Panc1 (cell line): ENCODE measurements around the gene EXPH5.

ENCODE experiments used
- CTCF ChIP-seq: fragments of 450-650 bp; IDR thresholded peaks from 2 replicates; pipeline ENCODE4 v1.5.1; 2017; ENCODE audit warnings: mild to moderate bottlenecking
- REST ChIP-seq, 2 experiments: IDR thresholded peaks; 2 replicates each; pipeline ENCODE4 v1.6.1; 2011 to 2012; ENCODE audit warnings: low read depth in 2 of 2, control low read depth in 1 of 2, low read length in 1 of 2, mild to moderate bottlenecking in 1 of 2, moderate library complexity in 1 of 2; ENCODE audit not compliant: insufficient read depth in 1 of 2
- TCF7L2 ChIP-seq: IDR thresholded peaks from 2 replicates; pipeline ENCODE4 v1.6.1; 2011; ENCODE audit warnings: mild to moderate bottlenecking, low read depth, low read length, inconsistent platforms

DNA sequence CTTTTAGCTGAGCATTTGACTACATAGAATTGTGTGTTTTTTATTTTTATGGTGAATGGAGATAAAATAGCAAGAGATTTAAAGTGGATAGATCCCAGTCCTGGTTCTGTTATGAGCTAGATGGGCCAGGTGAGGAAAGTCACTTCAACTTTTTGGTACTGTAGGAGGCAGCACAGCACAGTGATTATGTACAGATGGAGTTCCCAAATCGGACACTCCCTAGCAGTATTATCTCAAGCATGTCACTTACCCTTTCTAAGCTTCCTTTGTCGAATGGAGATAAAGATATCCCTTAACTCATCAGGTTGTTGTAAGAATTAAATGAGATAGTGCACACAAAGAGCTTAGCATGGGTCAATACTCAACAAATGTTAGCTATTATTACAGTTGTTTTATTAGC, 5.3 kb downstream of the EXPH5 start:
- TF ChIP-seq CTCF (no peak), REST (IDR thresholded peaks at IDR 0.05; ENCODE audit: insufficient read depth in 1 of 2, low read depth in 2 of 2, low read length in 1 of 2) (no peak), TCF7L2 (no peak)
